ENCODE data around the gene PRG2.
"Not testable (repeated sequence)": the region's sequence is repeated elsewhere in the genome, so short reads cannot be mapped to it uniquely, and the experiment has no call there.

Gene PRG2

GRCh38 chr11:57348636-57349313 is 41.7 kb downstream of the PRG2 start:
- DNase-seq (ENCODE audit: low read depth in 2 of 2, low spot score in 1 of 2) = no peak

GRCh38 chr11:57348052-57348451 is 42.4 kb downstream of the PRG2 start:
- no peak for DNase-seq (ENCODE audit: low read depth in 2 of 2, low spot score in 1 of 2)

GRCh38 chr11:57347336-57347735 is 43.1 kb downstream of the PRG2 start:
- no peak for DNase-seq (ENCODE audit: low read depth in 2 of 2, low spot score in 1 of 2)

- DNase-seq (ENCODE audit: low read depth in 2 of 2, low spot score in 1 of 2) = peak; percentile 42 to 64
Measured at GRCh38 chr11:57345555-57346211, 44.8 kb downstream of the PRG2 start.

GRCh38 chr11:57344826-57345225 is 45.6 kb downstream of the PRG2 start:
- no peak for DNase-seq (ENCODE audit: low read depth in 2 of 2, low spot score in 1 of 2)

- DNase-seq (ENCODE audit: low read depth in 2 of 2, low spot score in 1 of 2) = no peak
Measured at GRCh38 chr11:57343825-57344224, 46.6 kb downstream of the PRG2 start.

- no peak for DNase-seq (ENCODE audit: low read depth in 2 of 2, low spot score in 1 of 2)
Measured at GRCh38 chr11:57342702-57343101, 47.7 kb downstream of the PRG2 start.

GRCh38 chr11:57341250-57341808 is 49.1 kb downstream of the PRG2 start:
- DNase-seq (ENCODE audit: low read depth in 2 of 2, low spot score in 1 of 2) = no peak

- no peak for DNase-seq (ENCODE audit: low read depth in 2 of 2, low spot score in 1 of 2)
Measured at GRCh38 chr11:57340039-57340615, 50.3 kb downstream of the PRG2 start.

GRCh38 chr11:57339328-57339727 is 51.1 kb downstream of the PRG2 start:
- DNase-seq (ENCODE audit: low read depth in 2 of 2, low spot score in 1 of 2) = no peak

- no peak for DNase-seq (ENCODE audit: low read depth in 2 of 2, low spot score in 1 of 2)
Measured at GRCh38 chr11:57338142-57338541, 52.3 kb downstream of the PRG2 start, which contains the start of gene P2RX3. Gene P2RX3, plus strand, starts transcription at chr11:57338352. Its CDS starts 199 bp downstream, at chr11:57338551.

- not testable (repeated sequence) for DNase-seq (ENCODE audit: low read depth in 2 of 2, low spot score in 1 of 2)
Measured at GRCh38 chr11:57336856-57337255, 53.6 kb downstream of the PRG2 start.

Measured in stimulated activated CD8-positive, alpha-beta memory T cell treated with anti-CD3 and anti-CD28 coated beads, Interleukin-4, amount 100 ng/mL, for 4 hours (primary cell).